HepG2 (cell line): Measurements from ENCODE around the gene SRCIN1. TPM values are rescaled to one million over a fixed set of nuclear protein-coding genes. Genes with fewer than 3 reads are reported as not detected.

Source experiments
- ATM ChIP-seq: fragments of 450-650 bp; IDR thresholded peaks from 2 replicates; pipeline ENCODE4 v1.7.1; 2017; ENCODE audit warnings: mild to moderate bottlenecking, borderline replicate concordance
- KDM5B ChIP-seq: sonication (generic); formaldehyde crosslinking; IDR thresholded peaks from 2 replicates; pipeline ENCODE4 v1.4.0; 2020; ENCODE audit warnings: missing genetic modification reagents, mild to moderate bottlenecking, borderline replicate concordance
- MLLT10 ChIP-seq: sonication (generic); formaldehyde crosslinking; IDR thresholded peaks from 2 replicates; pipeline ENCODE4 v1.4.0; 2020; ENCODE audit warnings: missing genetic modification reagents
- NFATC3 ChIP-seq: sonication (generic); formaldehyde crosslinking; IDR thresholded peaks from 2 replicates; pipeline ENCODE4 v1.5.1; 2020; ENCODE audit warnings: mild to moderate bottlenecking, missing genetic modification reagents
- NFKB2 ChIP-seq: sonication (generic); formaldehyde crosslinking; IDR thresholded peaks from 2 replicates; pipeline ENCODE4 v1.4.0; 2020; ENCODE audit warnings: missing genetic modification reagents, borderline replicate concordance
- PHB2 ChIP-seq: fragments of 450-650 bp; IDR thresholded peaks from 2 replicates; pipeline ENCODE4 v1.6.1; 2018; ENCODE audit not compliant: partially characterized antibody
- POLR2AphosphoS5 ChIP-seq: IDR thresholded peaks from 2 replicates; pipeline ENCODE4 v1.6.1; 2012; ENCODE audit warnings: low read depth, low read length
- RFX1 ChIP-seq: fragments of 450-650 bp; IDR thresholded peaks from 2 replicates; pipeline ENCODE4 v1.6.1; 2017
- TEAD2 ChIP-seq: sonication (generic); formaldehyde crosslinking; IDR thresholded peaks from 2 replicates; pipeline ENCODE4 v1.9.0; 2021; ENCODE audit warnings: missing genetic modification reagents
- ZBTB37 ChIP-seq: sonication (generic); formaldehyde crosslinking; IDR thresholded peaks from 2 replicates; pipeline ENCODE4 v1.4.0; 2020; ENCODE audit warnings: mild to moderate bottlenecking, missing genetic modification reagents
- ZBTB44 ChIP-seq: sonication (generic); formaldehyde crosslinking; IDR thresholded peaks from 2 replicates; pipeline ENCODE4 v1.4.0; 2020; ENCODE audit warnings: missing genetic modification reagents
- ZNF282 ChIP-seq: fragments of 450-650 bp; IDR thresholded peaks from 2 replicates; pipeline ENCODE4 v1.6.1; 2018; ENCODE audit not compliant: partially characterized antibody
- ZNF432 ChIP-seq: sonication (generic); formaldehyde crosslinking; IDR thresholded peaks from 2 replicates; pipeline ENCODE4 v1.5.0; 2020; ENCODE audit warnings: missing genetic modification reagents, mild to moderate bottlenecking, borderline replicate concordance
- ZNF614 ChIP-seq: IDR thresholded peaks from 2 replicates; pipeline ENCODE4 v1.6.1; 2018; ENCODE audit warnings: missing biosample characterization, missing genetic modification reagents, inconsistent platforms, borderline replicate concordance
- ZNF616 ChIP-seq: sonication (generic); formaldehyde crosslinking; IDR thresholded peaks from 2 replicates; pipeline ENCODE4 v1.5.0; 2020; ENCODE audit warnings: low read depth, mild to moderate bottlenecking, missing genetic modification reagents
- ZNF674 ChIP-seq: sonication (generic); formaldehyde crosslinking; IDR thresholded peaks from 2 replicates; pipeline ENCODE4 v1.5.0; 2020; ENCODE audit warnings: low read depth, mild to moderate bottlenecking, missing genetic modification reagents
- ZNF746 ChIP-seq: sonication (generic); formaldehyde crosslinking; IDR thresholded peaks from 2 replicates; pipeline ENCODE4 v1.8.0; 2022; ENCODE audit warnings: mild to moderate bottlenecking, missing genetic modification reagents
- ZSCAN12 ChIP-seq: sonication (generic); formaldehyde crosslinking; IDR thresholded peaks from 2 replicates; pipeline ENCODE4 v1.9.0; 2021; ENCODE audit warnings: mild to moderate bottlenecking, missing genetic modification reagents
- polyA plus RNA-seq, 8 experiments: library from polyadenylated mRNA; depleted of rRNA in 3 of 8; stranded (reverse) in 7 of 8; unstranded in 1 of 8; fragments of >200 nt; fragmentation: Illumina TruSeq in 4 of 8; extraction: Trizol in 4 of 8; gene quantifications; 2 replicates each; pipeline versions ENCODE4 v1.2.1 to v1.2.3, GENCODE V29; 2011 to 2016; ENCODE audit warnings: low read depth in 4 of 8, missing spikeins in 1 of 8, mixed read lengths in 1 of 8; ENCODE audit not compliant: insufficient read depth in 1 of 8
- total RNA-seq, 5 experiments: library from RNA; depleted of rRNA; stranded (reverse); fragments of >200 nt; fragmentation: Illumina TruSeq; extraction: Trizol; gene quantifications; 2 replicates each; pipeline ENCODE4 v1.2.3, GENCODE V29; 2016; ENCODE audit warnings: low read depth in 1 of 5
- TF ChIP-seq, protein P1 (sequence below): sonication (generic); formaldehyde crosslinking; IDR thresholded peaks from 2 replicates; pipeline ENCODE4 v1.5.0; 2020; ENCODE audit warnings: mild to moderate bottlenecking, missing genetic modification reagents
- TF ChIP-seq, protein P2 (sequence below): sonication (generic); formaldehyde crosslinking; IDR thresholded peaks from 2 replicates; pipeline ENCODE4 v1.4.0; 2020; ENCODE audit warnings: low read depth, missing genetic modification reagents

The SRCIN1 gene
- total and polyA plus RNA-seq, 2 of the 13 experiments (the other 11 are each of a cell fraction or from before 2014, with no cell fraction given): 1.2 to 9.6 TPM

DNA sequence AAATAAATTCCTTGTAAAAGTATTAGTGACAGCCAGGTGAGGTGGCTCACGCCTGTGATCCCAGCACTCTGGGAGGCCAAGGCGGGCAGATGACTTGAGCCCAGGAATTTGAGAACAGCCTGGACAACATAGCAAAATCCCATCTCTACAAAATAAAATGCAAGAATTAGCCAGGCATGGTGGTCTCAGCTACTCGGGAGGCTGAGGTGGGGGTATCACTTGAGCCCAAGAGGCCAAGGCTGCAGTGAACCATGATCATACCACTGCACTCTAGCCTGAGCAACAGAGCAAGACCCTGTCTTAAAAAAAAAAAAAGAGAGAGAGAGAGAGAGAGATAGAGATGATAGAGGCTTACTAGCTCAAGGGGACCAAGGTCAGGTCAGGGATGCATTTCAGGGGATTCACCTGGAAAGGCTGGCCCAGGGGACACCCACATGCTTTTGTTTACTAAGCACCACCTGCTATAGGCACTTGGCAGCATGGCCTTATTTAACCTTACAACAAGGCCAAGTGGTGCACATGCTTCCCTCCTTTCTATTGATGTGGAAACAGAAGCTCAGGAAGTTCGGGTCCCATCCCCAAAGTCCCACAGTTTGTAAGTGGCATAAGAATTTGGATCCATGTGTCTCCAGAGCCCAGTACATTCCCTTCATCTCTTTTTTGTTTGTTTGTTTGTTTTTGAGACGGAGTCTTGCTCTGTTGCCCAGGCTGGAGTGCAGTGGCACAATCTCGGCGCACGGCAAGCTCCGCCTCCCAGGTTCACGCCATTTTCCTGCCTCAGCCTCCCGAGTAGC is 12.4 kb upstream of the SRCIN1 start (continued):
- TF ChIP-seq ZBTB37 (CRISPR knock-in tag): no peak; the same call in 1 of the 2 replicates
- no peak for TF ChIP-seq ZNF282
- TF ChIP-seq POLR2AphosphoS5: no peak
- TF ChIP-seq NFATC3 (CRISPR knock-in tag): no peak
- TF ChIP-seq NFKB2 (CRISPR knock-in tag): no peak
- TF ChIP-seq ZNF614: peak; percentile 70; the same call in 1 of the 2 replicates
- TF ChIP-seq ZNF674 (CRISPR knock-in tag): no peak
- TF ChIP-seq ZNF616 (CRISPR knock-in tag): 0 out of 2 replicates have a peak, but pooled peaks have one; percentile 45
- TF ChIP-seq RFX1: no peak
- TF ChIP-seq TEAD2 (CRISPR knock-in tag): no peak
- TF ChIP-seq, protein P1, sequence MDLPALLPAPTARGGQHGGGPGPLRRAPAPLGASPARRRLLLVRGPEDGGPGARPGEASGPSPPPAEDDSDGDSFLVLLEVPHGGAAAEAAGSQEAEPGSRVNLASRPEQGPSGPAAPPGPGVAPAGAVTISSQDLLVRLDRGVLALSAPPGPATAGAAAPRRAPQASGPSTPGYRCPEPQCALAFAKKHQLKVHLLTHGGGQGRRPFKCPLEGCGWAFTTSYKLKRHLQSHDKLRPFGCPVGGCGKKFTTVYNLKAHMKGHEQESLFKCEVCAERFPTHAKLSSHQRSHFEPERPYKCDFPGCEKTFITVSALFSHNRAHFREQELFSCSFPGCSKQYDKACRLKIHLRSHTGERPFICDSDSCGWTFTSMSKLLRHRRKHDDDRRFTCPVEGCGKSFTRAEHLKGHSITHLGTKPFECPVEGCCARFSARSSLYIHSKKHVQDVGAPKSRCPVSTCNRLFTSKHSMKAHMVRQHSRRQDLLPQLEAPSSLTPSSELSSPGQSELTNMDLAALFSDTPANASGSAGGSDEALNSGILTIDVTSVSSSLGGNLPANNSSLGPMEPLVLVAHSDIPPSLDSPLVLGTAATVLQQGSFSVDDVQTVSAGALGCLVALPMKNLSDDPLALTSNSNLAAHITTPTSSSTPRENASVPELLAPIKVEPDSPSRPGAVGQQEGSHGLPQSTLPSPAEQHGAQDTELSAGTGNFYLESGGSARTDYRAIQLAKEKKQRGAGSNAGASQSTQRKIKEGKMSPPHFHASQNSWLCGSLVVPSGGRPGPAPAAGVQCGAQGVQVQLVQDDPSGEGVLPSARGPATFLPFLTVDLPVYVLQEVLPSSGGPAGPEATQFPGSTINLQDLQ (CRISPR knock-in tag): no peak
- TF ChIP-seq PHB2: no peak
- TF ChIP-seq ZSCAN12 (CRISPR knock-in tag): no peak
- no peak for TF ChIP-seq KDM5B (CRISPR knock-in tag)
- no peak for TF ChIP-seq ZBTB44 (CRISPR knock-in tag)
- TF ChIP-seq MLLT10 (CRISPR knock-in tag): no peak
- no peak for TF ChIP-seq ATM
- TF ChIP-seq ZNF432 (CRISPR knock-in tag): no peak
- TF ChIP-seq ZNF746: peak; percentile 68; the same call in 1 of the 2 replicates
- TF ChIP-seq, protein P2, sequence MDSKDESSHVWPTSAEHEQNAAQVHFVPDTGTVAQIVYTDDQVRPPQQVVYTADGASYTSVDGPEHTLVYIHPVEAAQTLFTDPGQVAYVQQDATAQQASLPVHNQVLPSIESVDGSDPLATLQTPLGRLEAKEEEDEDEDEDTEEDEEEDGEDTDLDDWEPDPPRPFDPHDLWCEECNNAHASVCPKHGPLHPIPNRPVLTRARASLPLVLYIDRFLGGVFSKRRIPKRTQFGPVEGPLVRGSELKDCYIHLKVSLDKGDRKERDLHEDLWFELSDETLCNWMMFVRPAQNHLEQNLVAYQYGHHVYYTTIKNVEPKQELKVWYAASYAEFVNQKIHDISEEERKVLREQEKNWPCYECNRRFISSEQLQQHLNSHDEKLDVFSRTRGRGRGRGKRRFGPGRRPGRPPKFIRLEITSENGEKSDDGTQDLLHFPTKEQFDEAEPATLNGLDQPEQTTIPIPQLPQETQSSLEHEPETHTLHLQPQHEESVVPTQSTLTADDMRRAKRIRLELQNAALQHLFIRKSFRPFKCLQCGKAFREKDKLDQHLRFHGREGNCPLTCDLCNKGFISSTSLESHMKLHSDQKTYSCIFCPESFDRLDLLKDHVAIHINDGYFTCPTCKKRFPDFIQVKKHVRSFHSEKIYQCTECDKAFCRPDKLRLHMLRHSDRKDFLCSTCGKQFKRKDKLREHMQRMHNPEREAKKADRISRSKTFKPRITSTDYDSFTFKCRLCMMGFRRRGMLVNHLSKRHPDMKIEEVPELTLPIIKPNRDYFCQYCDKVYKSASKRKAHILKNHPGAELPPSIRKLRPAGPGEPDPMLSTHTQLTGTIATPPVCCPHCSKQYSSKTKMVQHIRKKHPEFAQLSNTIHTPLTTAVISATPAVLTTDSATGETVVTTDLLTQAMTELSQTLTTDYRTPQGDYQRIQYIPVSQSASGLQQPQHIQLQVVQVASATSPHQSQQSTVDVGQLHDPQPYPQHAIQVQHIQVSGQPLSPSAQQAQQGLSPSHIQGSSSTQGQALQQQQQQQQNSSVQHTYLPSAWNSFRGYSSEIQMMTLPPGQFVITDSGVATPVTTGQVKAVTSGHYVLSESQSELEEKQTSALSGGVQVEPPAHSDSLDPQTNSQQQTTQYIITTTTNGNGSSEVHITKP (CRISPR knock-in tag): no peak
